Islet precursor cell (in vitro differentiated cells): Measurements from ENCODE around the gene KIAA1143.

Source experiments
- DNase-seq: peaks from one replicate; pipeline ENCODE4 v3.0.0-alpha.2; 2018

The KIAA1143 gene

GRCh38 chr3:44761424-44762169 lies at the start of gene KIAA1143, which contains the start of gene KIF15:
KIAA1143 (minus strand) TSS chr3:44761619; CDS start chr3:44761602, 17 bp downstream.
KIF15 (plus strand) TSS chr3:44761794; CDS start chr3:44761866, 72 bp downstream.
- DNase-seq = peak; percentile 97

DNA sequence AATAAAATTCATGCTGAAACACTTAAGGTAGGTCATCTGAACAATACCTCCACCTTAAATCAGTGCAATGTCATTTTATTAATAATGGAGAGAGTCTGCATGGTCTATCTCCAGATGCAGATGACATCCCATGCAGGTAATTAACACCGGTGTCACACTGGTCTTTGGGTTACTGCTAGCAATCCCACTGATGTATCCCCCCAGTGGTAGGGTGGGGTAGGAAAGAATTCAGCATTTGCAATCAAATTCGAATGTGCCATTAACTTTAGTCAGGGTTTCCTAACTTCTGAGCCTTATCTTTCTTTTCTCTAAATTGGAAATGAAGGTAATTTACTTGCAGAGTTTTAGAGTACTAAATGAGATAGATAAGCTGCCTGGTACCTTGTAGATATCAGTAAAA lies 44.5 kb upstream of the KIAA1143 start:
- DNase-seq = no peak

- no peak for DNase-seq
Observed at GRCh38 chr3:44803298-44803697, 41.9 kb upstream of the KIAA1143 start.

DNA sequence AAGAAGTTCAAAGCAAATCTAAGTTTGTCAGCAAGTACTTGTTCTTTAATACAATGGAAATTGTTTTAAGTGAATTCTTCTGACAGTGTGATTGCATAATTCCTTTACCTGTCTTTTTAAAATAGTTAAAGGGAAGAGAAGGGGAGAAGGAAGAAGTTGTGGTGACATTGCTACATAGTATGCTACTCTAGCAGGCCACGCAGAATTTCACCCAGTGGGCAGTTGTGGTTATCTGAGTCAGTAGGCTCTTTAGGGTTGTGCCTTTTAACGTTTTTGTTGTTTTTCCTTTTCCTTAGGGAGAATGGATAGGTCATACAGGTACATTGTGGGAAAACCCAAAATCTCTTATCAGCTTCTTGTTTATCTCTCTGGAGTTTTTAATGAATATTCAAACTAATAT lies 40.6 kb upstream of the KIAA1143 start:
- no peak for DNase-seq

GRCh38 chr3:44795197-44795596 lies 33.8 kb upstream of the KIAA1143 start:
- no peak for DNase-seq

DNA sequence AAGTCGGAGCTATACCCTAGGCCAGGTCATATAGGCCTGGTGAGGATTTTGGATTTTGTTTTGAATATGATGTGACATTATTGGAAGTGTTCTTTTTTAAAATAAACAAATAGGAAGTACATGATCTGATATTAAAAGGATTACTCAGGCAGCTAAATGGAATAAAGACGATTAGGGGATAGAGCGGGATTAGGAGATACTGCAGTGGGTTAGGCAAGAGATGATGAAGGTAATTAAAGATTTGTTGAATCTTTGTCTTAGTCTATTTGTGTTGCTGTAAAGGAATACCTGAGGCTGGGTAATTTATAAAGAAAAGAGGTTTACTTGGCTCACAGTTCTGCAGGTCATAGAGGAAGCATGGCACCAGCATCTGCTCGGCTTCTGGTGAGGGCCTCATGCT lies 21.5 kb upstream of the KIAA1143 start:
- no peak for DNase-seq

DNA sequence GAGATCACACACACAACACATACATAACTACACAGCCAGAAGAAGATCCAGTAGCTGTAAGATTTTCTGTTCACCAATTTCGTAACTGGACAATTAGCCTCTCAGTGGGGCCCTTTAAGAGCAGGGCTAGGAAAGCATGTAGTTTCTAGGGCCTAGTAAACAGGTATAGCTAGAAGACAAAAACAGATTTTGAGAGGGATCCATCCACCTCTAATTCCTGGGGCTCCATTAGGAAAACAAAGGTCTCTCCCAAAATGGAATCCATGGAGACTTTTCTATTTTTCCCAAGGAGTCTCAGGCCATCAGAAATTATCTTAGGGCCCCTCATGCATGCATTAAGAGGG lies 10.7 kb upstream of the KIAA1143 start:
- DNase-seq = no peak

GRCh38 chr3:44771424-44772098 lies 10.1 kb upstream of the KIAA1143 start:
- no peak for DNase-seq

DNA sequence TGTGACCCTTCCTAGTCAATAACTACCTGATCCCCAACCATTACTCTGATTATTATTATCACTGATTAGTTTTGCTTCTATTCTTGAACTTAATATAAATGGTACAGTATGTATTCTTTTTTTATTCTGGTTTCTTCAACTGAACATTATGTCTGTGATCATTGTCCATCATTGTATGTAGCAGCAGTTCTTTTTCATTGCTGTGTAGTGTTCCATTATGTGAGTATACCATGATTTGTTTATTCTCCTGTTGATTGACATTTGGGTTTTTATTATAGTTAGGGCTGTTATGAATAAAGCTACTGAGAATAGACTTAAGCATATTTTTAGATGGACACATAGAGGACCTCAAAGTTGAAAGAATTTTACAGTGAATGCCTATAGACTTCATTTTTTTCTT lies 2.8 kb upstream of the KIAA1143 start:
- DNase-seq = no peak

DNA sequence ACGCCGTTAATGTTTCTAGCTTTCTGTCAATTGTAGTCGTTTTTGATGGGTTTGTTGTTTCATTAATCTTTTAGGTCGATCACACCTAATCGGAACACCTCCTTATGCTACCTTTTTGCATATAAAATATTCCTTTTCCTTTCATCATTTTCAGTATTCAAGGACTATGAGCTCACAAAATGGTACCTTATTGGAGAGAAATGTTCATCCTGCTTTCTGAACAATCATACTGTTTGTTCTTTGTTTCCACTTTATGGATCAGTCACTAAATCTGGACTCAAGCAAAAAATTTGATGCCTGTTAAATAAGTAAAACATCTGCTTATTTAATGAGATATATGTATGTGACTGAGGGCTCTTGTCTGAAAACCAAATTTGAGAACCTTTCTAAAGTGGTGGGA lies 1.3 kb upstream of the KIAA1143 start:
- DNase-seq = no peak

GRCh38 chr3:44762170-44762677 lies 805 bp upstream of the KIAA1143 start:
- no peak for DNase-seq

GRCh38 chr3:44761101-44761423 lies 357 bp downstream of the KIAA1143 start:
- DNase-seq = no peak

DNA sequence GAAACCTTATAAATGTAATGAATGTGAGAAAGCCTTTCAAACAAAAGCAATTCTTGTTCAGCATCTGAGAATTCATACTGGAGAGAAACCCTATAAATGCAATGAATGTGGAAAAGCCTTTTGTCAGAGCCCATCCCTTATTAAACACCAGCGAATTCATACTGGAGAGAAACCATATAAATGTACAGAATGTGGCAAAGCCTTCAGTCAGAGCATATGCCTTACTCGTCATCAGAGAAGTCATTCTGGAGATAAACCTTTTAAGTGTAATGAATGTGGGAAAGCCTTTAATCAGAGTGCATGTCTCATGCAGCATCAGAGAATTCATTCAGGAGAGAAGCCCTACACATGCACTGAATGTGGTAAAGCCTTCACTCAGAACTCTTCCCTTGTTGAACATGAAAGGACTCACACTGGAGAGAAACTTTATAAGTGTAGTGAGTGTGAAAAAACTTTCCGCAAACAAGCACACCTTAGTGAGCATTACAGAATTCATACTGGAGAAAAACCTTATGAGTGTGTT lies 26.7 kb downstream of the KIAA1143 start:
- DNase-seq = no peak

- peak; percentile 93 for DNase-seq
Observed at GRCh38 chr3:44729384-44729910, 32.0 kb downstream of the KIAA1143 start, which contains the start of gene ZNF501. ZNF501 (plus strand) TSS chr3:44729635; CDS start chr3:44734422, 4,787 bp downstream.

GRCh38 chr3:44722103-44722401 lies 39.4 kb downstream of the KIAA1143 start:
- no peak for DNase-seq

DNA sequence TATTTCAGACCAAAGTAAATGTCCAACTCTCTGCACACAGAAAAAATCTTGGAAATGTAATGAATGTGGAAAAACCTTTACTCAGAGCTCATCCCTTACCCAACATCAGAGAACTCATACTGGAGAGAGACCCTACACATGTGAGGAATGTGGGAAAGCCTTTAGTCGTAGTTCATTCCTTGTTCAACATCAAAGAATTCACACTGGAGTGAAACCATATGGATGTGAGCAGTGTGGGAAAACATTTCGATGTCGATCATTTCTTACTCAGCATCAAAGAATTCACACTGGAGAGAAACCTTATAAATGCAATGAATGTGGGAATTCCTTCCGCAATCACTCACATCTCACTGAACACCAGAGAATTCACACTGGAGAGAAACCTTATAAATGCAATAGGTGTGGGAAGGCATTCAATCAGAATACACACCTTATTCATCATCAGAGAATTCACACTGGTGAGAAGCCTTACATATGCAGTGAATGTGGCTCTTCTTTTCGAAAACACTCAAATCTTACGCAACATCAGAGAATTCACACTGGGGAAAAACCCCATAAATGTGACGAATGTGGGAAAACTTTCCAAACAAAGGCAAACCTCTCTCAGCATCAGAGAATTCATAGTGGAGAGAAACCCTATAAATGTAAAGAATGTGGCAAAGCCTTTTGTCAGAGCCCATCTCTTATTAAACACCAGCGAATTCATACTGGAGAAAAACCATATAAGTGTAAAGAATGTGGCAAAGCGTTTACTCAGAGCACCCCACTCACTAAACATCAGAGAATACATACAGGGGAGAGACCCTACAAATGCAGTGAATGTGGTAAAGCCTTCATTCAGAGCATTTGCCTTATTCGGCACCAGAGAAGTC lies 40.0 kb downstream of the KIAA1143 start:
- DNase-seq = no peak

- DNase-seq = peak; percentile 74
Observed at GRCh38 chr3:44712455-44713075, 48.9 kb downstream of the KIAA1143 start, which contains the start of gene ZNF502. ZNF502 (plus strand) TSS chr3:44712660; CDS start chr3:44720262, 7,602 bp downstream.
